ENCODE data around the gene PTGIR.

- TF ChIP-seq POLR2AphosphoS5 (IDR thresholded peaks at IDR 0.05; ENCODE audit: low read depth, low read length) (no peak), POLR2A (IDR thresholded peaks at IDR 0.05; ENCODE audit: low read depth, low read length) (no peak)
Observed at GRCh38 chr19:46599716-46600373, 25.0 kb downstream of the PTGIR start.

Data from GM12891 (cell line).